ENCODE data around the gene USP22. TPM values are rescaled to one million over a fixed set of nuclear protein-coding genes. Genes with fewer than 3 reads are reported as not detected.
"Not testable (repeated sequence)": the region's sequence is repeated elsewhere in the genome, so short reads cannot be mapped to it uniquely, and the experiment has no call there.

USP22 gene
- total RNA-seq, 1 donor from 2014 or later, result 186 TPM

- DNase-seq (ENCODE audit: low spot score) (no peak), ATAC-seq (no peak)
- intact Hi-C loops (cut with DNase I), result no loop called here
Measured at GRCh38 chr17:21058098-21058893, 15.5 kb upstream of the USP22 start.

DNA sequence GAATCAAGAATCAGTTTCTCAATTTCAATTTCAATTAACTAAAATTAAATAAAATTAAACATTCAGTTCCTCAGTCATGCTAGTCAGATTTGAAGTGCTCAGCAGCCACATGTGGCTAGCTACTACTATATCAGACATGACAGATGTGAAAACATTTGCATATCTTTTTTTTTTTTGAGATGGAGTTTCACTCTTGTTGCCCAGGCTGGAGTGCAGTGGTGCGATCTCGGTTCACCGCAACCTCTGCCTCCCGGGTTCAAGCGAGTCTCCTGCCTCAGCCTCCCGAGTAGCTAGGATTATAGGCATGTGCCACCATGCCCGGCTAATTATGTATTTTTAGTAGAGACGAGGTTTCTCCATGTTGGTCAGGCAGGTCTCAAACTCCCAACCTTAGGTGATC lies 10.2 kb upstream of the USP22 start:
- DNase-seq (ENCODE audit: low spot score); ATAC-seq; intact Hi-C loops (cut with DNase I): not testable (repeated sequence)

- DNase-seq (ENCODE audit: low spot score) (no peak), ATAC-seq (no peak)
- intact Hi-C loops (cut with DNase I), result no loop called here
Measured at GRCh38 chr17:21049457-21049856, 6.6 kb upstream of the USP22 start.

DNA sequence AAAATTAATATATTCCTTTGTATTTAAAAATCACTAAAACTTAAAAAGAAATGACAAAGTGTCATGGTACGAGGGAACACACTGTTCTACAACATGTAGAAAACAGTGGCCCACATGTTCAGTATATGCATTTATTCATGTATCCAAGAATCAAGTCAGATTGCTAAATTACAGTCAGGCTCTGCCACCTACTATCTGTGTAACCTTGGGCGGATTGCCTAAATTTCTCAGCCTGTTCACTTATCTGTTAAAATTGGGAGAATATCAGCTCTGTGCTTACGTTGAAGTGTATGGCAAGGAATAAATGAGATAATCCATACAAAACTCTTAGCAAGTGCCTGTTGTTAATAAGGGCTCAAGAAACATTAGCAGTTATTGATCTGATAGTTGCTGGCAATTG lies 3.4 kb upstream of the USP22 start:
- ATAC-seq (no peak), DNase-seq (ENCODE audit: low spot score) (no peak)
- intact Hi-C loops (cut with DNase I), result no loop called here

GRCh38 chr17:21044971-21045370 lies 2.2 kb upstream of the USP22 start:
- intact Hi-C loops (cut with DNase I), result no loop called here
- ATAC-seq (no peak), DNase-seq (ENCODE audit: low spot score) (no peak)

GRCh38 chr17:21043296-21044232 lies 753 bp upstream of the USP22 start:
- DNase-seq (ENCODE audit: low spot score), result peak; percentile 99
- ATAC-seq, result peak; percentile 98
- intact Hi-C loops (cut with DNase I), result no loop called here

DNA sequence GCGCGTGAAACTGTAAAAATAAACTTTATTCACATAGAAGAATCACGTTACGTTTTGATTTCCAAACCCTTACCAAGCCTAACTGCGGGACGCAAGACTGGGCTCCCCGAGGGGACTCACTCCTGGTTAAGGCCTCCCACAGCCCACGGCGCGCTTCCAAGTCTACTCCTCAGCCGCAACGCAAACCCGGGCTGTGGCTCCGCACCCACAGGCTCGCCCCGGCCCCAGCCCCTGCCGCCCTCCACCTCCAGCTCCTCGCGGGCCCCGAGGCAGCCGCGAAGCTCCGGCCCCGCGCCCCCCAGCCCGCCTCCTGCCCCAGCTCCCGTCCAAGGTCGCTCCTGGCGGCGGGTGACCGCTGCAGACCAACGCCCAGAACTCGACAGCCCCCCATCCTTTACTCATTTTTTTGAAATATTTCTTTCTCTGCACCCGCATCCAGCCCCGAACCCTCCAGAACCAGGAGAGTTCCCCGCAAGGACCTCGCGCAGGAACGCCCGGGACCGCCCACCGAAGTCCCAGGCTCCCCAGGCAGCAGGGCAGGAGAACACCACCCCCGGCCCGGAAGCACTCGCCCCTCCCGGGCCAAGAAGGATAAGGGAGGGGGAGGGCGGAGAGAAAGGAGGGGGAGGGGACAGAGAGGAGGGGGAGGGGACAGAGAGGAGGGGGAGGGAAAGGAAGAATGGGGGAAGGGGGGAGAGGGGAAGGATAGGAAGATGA lies 912 bp downstream of the USP22 start:
- intact Hi-C loops (cut with DNase I), result no loop called here
- peak; percentile 79 for ATAC-seq
- DNase-seq (ENCODE audit: low spot score), result peak; percentile 94

GRCh38 chr17:21039839-21040575 lies 2.8 kb downstream of the USP22 start:
- no peak for ATAC-seq
- intact Hi-C loops (cut with DNase I), result no loop called here
- DNase-seq (ENCODE audit: low spot score), result peak; percentile 62

- no peak for DNase-seq (ENCODE audit: low spot score)
- ATAC-seq, result no peak
- intact Hi-C loops (cut with DNase I), result no loop called here
Measured at GRCh38 chr17:21037117-21037803, 5.6 kb downstream of the USP22 start.

DNA sequence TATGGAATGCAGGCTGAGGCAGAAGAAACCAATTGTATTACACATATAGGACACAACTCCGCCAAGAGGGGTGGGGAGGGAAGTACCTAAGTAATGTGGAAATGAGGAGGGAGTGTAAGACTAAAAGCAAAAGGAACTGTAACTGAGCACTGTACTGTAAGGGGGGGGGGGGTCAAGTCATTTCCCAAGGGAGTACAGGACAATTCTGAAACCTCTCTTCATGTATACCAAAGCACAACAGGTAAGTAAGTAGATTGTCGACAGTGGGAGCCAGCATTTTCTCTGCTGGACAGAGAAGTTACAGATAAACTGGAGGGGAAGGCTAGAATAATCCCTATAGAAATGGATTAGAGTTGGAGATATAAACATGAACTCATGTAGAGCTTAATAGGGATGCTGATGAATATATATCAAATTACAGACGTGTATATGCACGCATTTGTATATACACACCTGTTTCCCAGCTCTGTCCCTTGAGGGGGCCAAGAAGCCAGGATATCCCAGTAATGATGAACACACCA lies 6.4 kb downstream of the USP22 start:
- ATAC-seq (no peak), DNase-seq (ENCODE audit: low spot score) (no peak)
- intact Hi-C loops (cut with DNase I), result no loop called here

- ATAC-seq, result no peak
- intact Hi-C loops (cut with DNase I), result no loop called here
- DNase-seq (ENCODE audit: low spot score), result no peak
Measured at GRCh38 chr17:21035406-21035805, 7.4 kb downstream of the USP22 start.

DNA sequence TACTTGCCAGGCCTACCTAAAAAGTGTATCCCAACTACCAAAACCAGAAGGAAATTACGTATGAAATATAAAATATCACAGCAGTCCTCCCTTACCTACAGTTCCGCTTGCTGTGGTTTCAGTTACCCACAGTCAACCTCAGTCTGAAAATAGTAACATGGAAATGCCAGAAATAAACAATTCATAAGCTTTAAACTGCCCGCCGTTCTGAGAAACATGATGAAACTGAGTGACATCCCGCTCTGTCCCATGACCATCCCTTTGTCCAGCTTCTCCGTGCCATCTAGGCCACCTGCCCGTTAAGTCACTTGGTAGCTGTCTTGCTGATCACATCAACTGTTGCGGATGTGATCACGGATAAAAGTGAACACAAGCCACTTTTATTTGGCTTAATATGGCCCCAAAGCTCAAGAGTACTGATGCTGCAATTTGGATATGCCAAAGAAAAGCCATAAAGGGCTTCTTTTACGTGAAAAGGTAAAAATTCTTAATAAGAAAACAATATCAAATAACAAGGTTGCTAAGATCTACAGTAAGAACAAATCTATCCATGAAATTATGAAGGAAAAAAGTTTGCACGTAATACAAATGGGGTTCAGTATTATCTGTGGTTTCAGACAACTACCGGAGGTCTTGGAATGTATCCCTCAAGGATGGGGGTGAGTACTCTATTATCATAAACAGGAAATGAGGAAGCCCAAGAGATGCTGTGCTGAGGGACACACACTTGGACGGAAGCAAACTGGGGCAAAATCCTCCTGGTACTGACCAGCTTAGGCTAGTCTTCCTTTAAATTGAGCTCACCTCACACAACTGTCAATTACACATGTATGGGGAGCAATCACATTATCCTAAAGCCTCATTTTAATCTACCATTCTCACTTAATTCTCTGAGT lies 8.2 kb downstream of the USP22 start:
- intact Hi-C loops (cut with DNase I), result no loop called here
- ATAC-seq (peak; percentile 53), DNase-seq (ENCODE audit: low spot score) (no peak)

DNA sequence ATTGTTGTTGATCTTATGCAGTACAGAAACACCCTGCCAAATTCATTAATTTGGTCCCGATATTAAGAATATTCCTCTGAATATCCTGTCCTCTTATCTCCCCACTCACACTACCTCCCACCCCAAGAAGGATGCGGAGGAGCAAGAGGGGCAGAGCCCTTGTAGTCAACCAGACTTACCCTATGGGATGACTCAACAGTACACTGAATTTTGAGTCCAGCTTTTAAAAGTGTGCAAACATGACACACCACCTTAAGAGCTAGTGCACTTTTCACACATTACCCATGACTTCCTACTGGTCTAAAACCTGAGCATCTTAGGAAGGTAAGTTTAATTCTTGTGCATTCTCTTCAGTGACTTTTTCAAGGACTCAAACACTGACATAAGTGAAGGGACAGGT lies 9.5 kb downstream of the USP22 start:
- no peak for ATAC-seq
- DNase-seq (ENCODE audit: low spot score), result no peak
- intact Hi-C loops (cut with DNase I), result no loop called here

GRCh38 chr17:21031756-21032396 lies 10.9 kb downstream of the USP22 start:
- DNase-seq (ENCODE audit: low spot score), result no peak
- intact Hi-C loops (cut with DNase I), result loop anchor here (1.0 kb wide), 1 partner anchor 41 kb away; no protein-coding TSS in a partner anchor
- no peak for ATAC-seq

GRCh38 chr17:21030375-21030774 lies 12.4 kb downstream of the USP22 start:
- no peak for DNase-seq (ENCODE audit: low spot score)
- no peak for ATAC-seq
- intact Hi-C loops (cut with DNase I), result no loop called here

- DNase-seq (ENCODE audit: low spot score), result no peak
- intact Hi-C loops (cut with DNase I), result no loop called here
- no peak for ATAC-seq
Measured at GRCh38 chr17:21029515-21029914, 13.3 kb downstream of the USP22 start.

GRCh38 chr17:21029036-21029435 lies 13.8 kb downstream of the USP22 start:
- DNase-seq (ENCODE audit: low spot score) (no peak), ATAC-seq (peak; percentile 61)
- intact Hi-C loops (cut with DNase I), result no loop called here
